ENCODE data around the gene TP53TG5. TPM values are rescaled to one million over a fixed set of nuclear protein-coding genes. Genes with fewer than 3 reads are reported as not detected.

The TP53TG5 gene
- total and polyA plus RNA-seq, 2 of the 8 experiments (the other 6 are each of a cell fraction or from before 2014, with no cell fraction given): not detected

- no peak for DNase-seq (ENCODE audit: low read depth in 1 of 2, low spot score in 2 of 2)
- H4K20me1 ChIP-seq (replicated peaks in 1 of 2; ENCODE audit: control insufficient read depth in 1 of 2, insufficient read depth in 2 of 2, low read length in 2 of 2): peaks cover 0 to 8% of the 10 kb centered on the region in 2 experiments
- no peak overlapping the region for H4K5ac ChIP-seq (ENCODE audit: insufficient read length, low read depth, low read length)
- H3K4ac ChIP-seq (replicated peaks; ENCODE audit: insufficient read length, low read depth, low read length): no peak overlapping the region
- no peak overlapping the region for H2BK120ac ChIP-seq (replicated peaks; ENCODE audit: low read depth, low read length)
- peaks cover 6% of the 10 kb centered on the region; the same call in 1 of the 2 replicates for H3K79me1 ChIP-seq (ENCODE audit: low read depth, low read length)
- H2AFZ ChIP-seq (ENCODE audit: low read length): no peak overlapping the region
- no peak overlapping the region for H2AK5ac ChIP-seq (ENCODE audit: low read depth, low read length)
- no peak overlapping the region for H3K56ac ChIP-seq (replicated peaks; ENCODE audit: insufficient read length, low read depth, low read length)
- H3K4me2 ChIP-seq (ENCODE audit: insufficient read depth in 1 of 2, low read depth in 2 of 2, low read length in 2 of 2): no peak overlapping the region
- no peak overlapping the region for H3K23ac ChIP-seq (ENCODE audit: insufficient read length)
- no peak overlapping the region for H3K14ac ChIP-seq (ENCODE audit: insufficient read length)
- peaks cover 7% of the 10 kb centered on the region for H3K23me2 ChIP-seq (ENCODE audit: low read depth, low read length)
- peaks cover 3 to 12% (median 6%) of the 10 kb centered on the region in 4 experiments; a peak in 6 of 8 replicates for H3K36me3 ChIP-seq (ENCODE audit: control insufficient read depth in 2 of 4, insufficient read depth in 4 of 4, low read length in 3 of 4)
- H3K18ac ChIP-seq (ENCODE audit: extremely low read depth, low read length): no peak overlapping the region
- H3K9ac ChIP-seq (replicated peaks in 1 of 4; ENCODE audit: extremely low read depth in 1 of 4, low read depth in 3 of 4, low read length in 3 of 4): no peak overlapping the region
- H4K91ac ChIP-seq (replicated peaks; ENCODE audit: insufficient read length, low read length): no peak overlapping the region
- peaks cover 0 to 7% (median 4%) of the 10 kb centered on the region in 4 experiments; a peak in 6 of 7 replicates for H3K4me1 ChIP-seq (replicated peaks in 1 of 4; ENCODE audit: control insufficient read depth in 3 of 4, insufficient read depth in 4 of 4, low read length in 3 of 4)
- H3K27me3 ChIP-seq (replicated peaks in 1 of 4; ENCODE audit: control insufficient read depth in 3 of 4, extremely low read depth in 1 of 4, insufficient read depth in 3 of 4, low read length in 3 of 4): no peaks in the 10 kb centered on the region
- POLR2A ChIA-PET (ENCODE audit: partially characterized antibody): interaction anchor here (1.4 to 13.2 kb wide), 2 partner anchors 19 to 50 kb away, joined by 3 to 113 read pairs; partner anchors contain the start of genes PIGT and SDC4
- H2BK5ac ChIP-seq (ENCODE audit: low read depth, low read length): no peak overlapping the region
- no peak overlapping the region for H2BK20ac ChIP-seq (ENCODE audit: low read length)
- CTCF ChIA-PET (ENCODE audit: partially characterized antibody): interaction anchor here (0.8 to 6.8 kb wide), 9 partner anchors 9 to 406 kb away, joined by 3 to 85 read pairs (median 6); partner anchors contain the start of genes SDC4 and TP53TG5
- no peak overlapping the region for H4K8ac ChIP-seq (ENCODE audit: extremely low read depth, insufficient read depth, low read length)
- no peak overlapping the region for H2BK12ac ChIP-seq (ENCODE audit: low read depth, low read length)
- H3K79me2 ChIP-seq (ENCODE audit: control insufficient read depth in 1 of 2, insufficient read depth in 2 of 2, low read length in 2 of 2): peaks cover 0 to 13% of the 10 kb centered on the region in 2 experiments; a peak in 2 of 4 replicates
- FAIRE-seq: no peak
- H3K27ac ChIP-seq (ENCODE audit: low read depth, low read length): no peak overlapping the region
- H3K4me3 ChIP-seq (ENCODE audit: extremely low read depth in 1 of 4, insufficient read depth in 2 of 4, low read depth in 3 of 4, low read length in 4 of 4): no peak overlapping the region
- TF ChIP-seq CBX8 (IDR thresholded peaks at IDR 0.05; ENCODE audit: borderline replicate concordance, low read depth, low read length): no peak
- TF ChIP-seq ZNF274 (IDR thresholded peaks at IDR 0.05; ENCODE audit: borderline replicate concordance, extremely low read depth, low read length): no peak
- no peak for TF ChIP-seq SIRT6 (IDR thresholded peaks at IDR 0.05; ENCODE audit: low read length)
- no peak for TF ChIP-seq CHD2 (IDR thresholded peaks at IDR 0.05; ENCODE audit: low read length)
- TF ChIP-seq HDAC6 (IDR thresholded peaks at IDR 0.05; ENCODE audit: low read depth, low read length): no peak
- no peak for TF ChIP-seq EZH2 (IDR thresholded peaks at IDR 0.05; ENCODE audit: low read depth, low read length, severe bottlenecking)
- no peak for TF ChIP-seq GABPA (IDR thresholded peaks at IDR 0.05; ENCODE audit: borderline replicate concordance, insufficient read depth, low read length)
- TF ChIP-seq HDAC2 (IDR thresholded peaks at IDR 0.05; ENCODE audit: borderline replicate concordance in 1 of 2, low read depth in 2 of 2, low read length in 2 of 2): no peak
- no peak for TF ChIP-seq BCL11A (IDR thresholded peaks at IDR 0.05; ENCODE audit: low read depth in 2 of 2, low read length in 2 of 2)
- no peak for TF ChIP-seq POLR2AphosphoS5 (IDR thresholded peaks at IDR 0.05; ENCODE audit: low read depth, low read length)
- no peak for TF ChIP-seq NANOG (IDR thresholded peaks at IDR 0.05; ENCODE audit: insufficient read depth, low read depth, low read length, poor library complexity, severe bottlenecking)
- no peak for TF ChIP-seq SIN3A (conservative IDR thresholded peaks at IDR 0.05 in 1 of 2, IDR thresholded peaks at IDR 0.05 in 1 of 2; ENCODE audit: low read depth in 1 of 2, low read length in 2 of 2)
- WGBS, 2 experiments (ENCODE audit: extremely low coverage in 1 of 2, insufficient coverage in 1 of 2, insufficient read length in 1 of 2, insufficient replicate concordance in 2 of 2, low coverage in 1 of 2, low lambda C conversion rate in 2 of 2, missing lambda C conversion rate in 1 of 2): 95% methylated on average over 5 of the region's 5 CpGs; no CpG with 5 or more reads in 1 of the 2 experiments
- H3K9me3 ChIP-seq (ENCODE audit: insufficient read depth in 2 of 2, low read depth in 1 of 2, low read length in 1 of 2): no peaks in the 10 kb centered on the region
- no peak overlapping the region for H2BK15ac ChIP-seq (ENCODE audit: low read length)
Measured at GRCh38 chr20:45365444-45365970, 12.6 kb downstream of the TP53TG5 start.

All from H1 (cell line).